Type B pancreatic cell (in vitro differentiated cells): Measurements from ENCODE around the gene PRRG2. TPM values are rescaled to one million over a fixed set of nuclear protein-coding genes. Genes with fewer than 3 reads are reported as not detected.
"Not testable (repeated sequence)": the region's sequence is repeated elsewhere in the genome, so short reads cannot be mapped to it uniquely, and the experiment has no call there.

Source experiments
- DNase-seq: peaks from one replicate; pipeline ENCODE4 v3.0.0; 2021; ENCODE audit warnings: mixed read lengths; ENCODE audit not compliant: unreplicated experiment; ENCODE audit errors: extremely low spot score
- H3K27ac Mint-ChIP-seq: 2 replicates; pipeline ENCODE4 v1.8.0; 2021; ENCODE audit warnings: mild to moderate bottlenecking, mixed read lengths
- H3K27me3 Mint-ChIP-seq: 2 replicates; pipeline ENCODE4 v1.8.0; 2021; ENCODE audit warnings: mixed read lengths
- H3K36me3 Mint-ChIP-seq: 2 replicates; pipeline ENCODE4 v1.8.0; 2021; ENCODE audit warnings: mixed read lengths
- H3K4me1 Mint-ChIP-seq: one replicate; pipeline ENCODE4 v1.8.0; 2021; ENCODE audit warnings: mixed read lengths; ENCODE audit not compliant: unreplicated experiment
- H3K4me3 Mint-ChIP-seq: 2 replicates; pipeline ENCODE4 v1.8.0; 2021; ENCODE audit warnings: mild to moderate bottlenecking, mixed read lengths
- H3K9me3 Mint-ChIP-seq: 2 replicates; pipeline ENCODE4 v1.8.0; 2021; ENCODE audit warnings: mixed read lengths
- total RNA-seq: library from RNA; stranded (reverse); gene quantifications from 2 replicates; pipeline ENCODE4 v1.2.1, GENCODE V29; 2021; ENCODE audit warnings: low replicate concordance
- TF ChIP-seq, protein P1 (sequence below): fragments of 200-600 bp; sonication (generic); conservative IDR thresholded peaks from 2 replicates; pipeline ENCODE4 v1.5.0; 2021; ENCODE audit warnings: antibody characterized with exemption, mild to moderate bottlenecking

The PRRG2 gene
- total RNA-seq, 1 donor from 2014 or later, result 5.1 TPM

- no peak for DNase-seq
- Mint-ChIP-seq H3K4me3 (no peak overlapping the region), H3K9me3 (no peaks in the 10 kb centered on the region), H3K27ac (no peak overlapping the region), H3K4me1 (peaks cover 16% of the 10 kb centered on the region), H3K36me3 (no peaks in the 10 kb centered on the region), H3K27me3 (no peaks in the 10 kb centered on the region)
- TF ChIP-seq, protein P1, sequence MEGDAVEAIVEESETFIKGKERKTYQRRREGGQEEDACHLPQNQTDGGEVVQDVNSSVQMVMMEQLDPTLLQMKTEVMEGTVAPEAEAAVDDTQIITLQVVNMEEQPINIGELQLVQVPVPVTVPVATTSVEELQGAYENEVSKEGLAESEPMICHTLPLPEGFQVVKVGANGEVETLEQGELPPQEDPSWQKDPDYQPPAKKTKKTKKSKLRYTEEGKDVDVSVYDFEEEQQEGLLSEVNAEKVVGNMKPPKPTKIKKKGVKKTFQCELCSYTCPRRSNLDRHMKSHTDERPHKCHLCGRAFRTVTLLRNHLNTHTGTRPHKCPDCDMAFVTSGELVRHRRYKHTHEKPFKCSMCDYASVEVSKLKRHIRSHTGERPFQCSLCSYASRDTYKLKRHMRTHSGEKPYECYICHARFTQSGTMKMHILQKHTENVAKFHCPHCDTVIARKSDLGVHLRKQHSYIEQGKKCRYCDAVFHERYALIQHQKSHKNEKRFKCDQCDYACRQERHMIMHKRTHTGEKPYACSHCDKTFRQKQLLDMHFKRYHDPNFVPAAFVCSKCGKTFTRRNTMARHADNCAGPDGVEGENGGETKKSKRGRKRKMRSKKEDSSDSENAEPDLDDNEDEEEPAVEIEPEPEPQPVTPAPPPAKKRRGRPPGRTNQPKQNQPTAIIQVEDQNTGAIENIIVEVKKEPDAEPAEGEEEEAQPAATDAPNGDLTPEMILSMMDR, result no peak
Observed at GRCh38 chr19:49631610-49632192, 50.6 kb downstream of the PRRG2 start.

GRCh38 chr19:49632576-49632975 is 51.5 kb downstream of the PRRG2 start:
- Mint-ChIP-seq H3K4me3 (no peak overlapping the region), H3K9me3 (no peaks in the 10 kb centered on the region), H3K4me1 (peaks cover 18% of the 10 kb centered on the region), H3K27ac (no peak overlapping the region), H3K36me3 (no peaks in the 10 kb centered on the region), H3K27me3 (no peaks in the 10 kb centered on the region)
- no peak for DNase-seq
- TF ChIP-seq, protein P1, result no peak

- not testable (repeated sequence) for DNase-seq, H3K9me3 Mint-ChIP-seq, H3K4me3 Mint-ChIP-seq, H3K36me3 Mint-ChIP-seq, H3K27me3 Mint-ChIP-seq
- Mint-ChIP-seq H3K27ac (peak overlapping the region; percentile 43), H3K4me1 (peaks cover 23% of the 10 kb centered on the region)
Observed at GRCh38 chr19:49633273-49633672, 52.2 kb downstream of the PRRG2 start.

- H3K4me1 Mint-ChIP-seq, result peaks cover 39% of the 10 kb centered on the region
- TF ChIP-seq, protein P1, result peak; percentile 17
- peak overlapping the region; percentile 31 for H3K27ac Mint-ChIP-seq
- H3K36me3 Mint-ChIP-seq, result no peaks in the 10 kb centered on the region
- DNase-seq, result no peak
- H3K9me3 Mint-ChIP-seq, result no peaks in the 10 kb centered on the region
- no peaks in the 10 kb centered on the region for H3K27me3 Mint-ChIP-seq
- H3K4me3 Mint-ChIP-seq, result peak overlapping the region; percentile 41
Observed at GRCh38 chr19:49635530-49636232, 54.6 kb downstream of the PRRG2 start.

GRCh38 chr19:49636233-49636932 is 55.3 kb downstream of the PRRG2 start:
- Mint-ChIP-seq H3K9me3 (no peaks in the 10 kb centered on the region), H3K4me3 (peak overlapping the region; percentile 14), H3K4me1 (peaks cover 38% of the 10 kb centered on the region), H3K27me3 (no peaks in the 10 kb centered on the region), H3K27ac (no peak overlapping the region), H3K36me3 (no peaks in the 10 kb centered on the region)
- TF ChIP-seq, protein P1, result no peak
- no peak for DNase-seq
